HG03460 (cell line): ENCODE data around the gene EXOG.
A peak's percentile ranks its signal among the peaks of the same experiment; 100 is the strongest.

Source experiments
- ATAC-seq: cut with Tn5 transposase; IDR thresholded peaks from one replicate; pipeline ENCODE4 v1.9.1; 2021; ENCODE audit not compliant: unreplicated experiment

Gene EXOG

GRCh38 chr3:38472342-38472741 lies 23.8 kb upstream of the EXOG start:
- ATAC-seq, result no peak

DNA sequence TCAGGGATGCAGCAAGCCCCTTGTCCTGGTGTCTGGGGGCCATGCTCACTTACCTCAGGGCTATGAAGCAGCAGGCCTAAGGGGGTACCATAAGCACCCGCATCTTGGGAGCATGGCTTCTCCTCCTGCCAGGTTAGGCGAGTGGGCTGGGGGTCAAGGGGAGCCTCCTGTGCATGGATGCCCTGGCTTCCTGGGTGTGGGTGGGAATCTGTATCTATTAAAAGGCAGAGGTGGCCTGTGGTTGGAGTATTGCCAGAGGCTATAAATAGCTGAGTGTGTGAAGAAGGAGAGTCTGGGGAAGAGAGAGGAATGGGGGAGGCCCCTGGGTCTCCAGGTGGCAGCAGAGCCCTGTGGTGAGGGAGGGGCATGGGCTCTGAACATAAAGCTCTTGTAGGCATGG lies 22.9 kb upstream of the EXOG start:
- no peak for ATAC-seq

DNA sequence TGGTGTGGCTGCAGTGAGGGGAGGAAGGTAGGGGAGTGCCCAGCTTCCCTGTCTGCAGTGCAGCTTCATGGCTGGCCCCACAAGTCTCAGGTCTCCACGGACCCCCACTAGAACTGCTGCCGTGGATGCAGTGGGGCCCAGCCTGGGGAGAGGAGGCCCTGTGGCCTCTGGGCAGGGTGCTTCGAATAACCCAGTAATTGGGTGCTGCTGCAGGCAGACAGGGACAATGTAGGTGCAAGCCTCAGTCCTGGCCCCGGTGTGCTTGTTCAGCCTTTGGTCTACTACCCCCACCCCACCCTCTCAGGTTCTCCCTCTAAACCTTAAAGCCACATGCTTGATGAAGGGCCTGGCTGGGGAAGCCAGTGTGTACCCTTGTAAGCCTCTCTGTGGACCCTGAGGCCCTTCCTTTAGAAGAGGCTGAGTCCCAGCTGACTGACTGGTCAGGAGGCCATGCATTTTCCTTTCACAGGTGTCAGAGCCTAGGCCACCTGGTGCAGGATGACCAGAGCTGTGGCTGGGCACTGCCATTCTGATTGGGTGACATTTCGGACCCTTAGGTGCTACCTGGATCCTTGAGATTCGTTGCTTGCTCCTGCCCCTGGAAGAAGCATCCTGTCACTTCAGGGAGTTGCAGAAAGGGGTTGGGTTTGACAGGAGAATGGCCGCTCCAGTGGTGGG lies 21.1 kb upstream of the EXOG start:
- no peak for ATAC-seq

- no peak for ATAC-seq
Observed at GRCh38 chr3:38475716-38476115, 20.4 kb upstream of the EXOG start.

DNA sequence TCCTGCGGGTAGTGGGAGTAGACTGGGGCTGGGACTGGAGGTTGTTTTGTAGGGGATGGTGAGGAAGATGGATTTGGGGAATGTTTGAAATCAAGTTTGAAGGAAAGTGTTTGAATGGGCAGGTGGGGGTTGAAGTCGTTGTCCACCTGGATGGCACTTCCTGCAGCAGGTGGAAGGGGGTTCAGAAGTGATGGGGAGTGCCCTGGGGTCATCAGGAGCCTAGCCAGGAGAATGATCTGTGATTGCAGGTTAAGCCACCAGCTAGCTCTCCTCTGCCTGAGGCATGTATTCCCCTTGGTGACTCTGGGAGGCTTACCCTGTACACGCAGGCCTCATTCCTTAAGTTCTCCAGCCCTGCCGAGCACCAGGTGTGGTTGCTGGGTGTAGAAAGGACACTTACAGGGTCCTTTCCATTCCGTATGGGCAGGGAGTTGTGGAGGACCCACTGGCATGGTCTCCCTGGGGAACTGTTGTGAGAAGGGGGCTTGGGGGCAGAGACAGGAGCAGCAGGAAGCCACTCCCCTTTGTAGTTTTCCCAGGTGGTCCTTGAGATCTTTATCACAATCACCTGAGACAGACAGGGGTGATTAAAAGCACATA lies 19.9 kb upstream of the EXOG start:
- no peak for ATAC-seq

GRCh38 chr3:38477057-38477820 lies 18.9 kb upstream of the EXOG start:
- no peak for ATAC-seq

DNA sequence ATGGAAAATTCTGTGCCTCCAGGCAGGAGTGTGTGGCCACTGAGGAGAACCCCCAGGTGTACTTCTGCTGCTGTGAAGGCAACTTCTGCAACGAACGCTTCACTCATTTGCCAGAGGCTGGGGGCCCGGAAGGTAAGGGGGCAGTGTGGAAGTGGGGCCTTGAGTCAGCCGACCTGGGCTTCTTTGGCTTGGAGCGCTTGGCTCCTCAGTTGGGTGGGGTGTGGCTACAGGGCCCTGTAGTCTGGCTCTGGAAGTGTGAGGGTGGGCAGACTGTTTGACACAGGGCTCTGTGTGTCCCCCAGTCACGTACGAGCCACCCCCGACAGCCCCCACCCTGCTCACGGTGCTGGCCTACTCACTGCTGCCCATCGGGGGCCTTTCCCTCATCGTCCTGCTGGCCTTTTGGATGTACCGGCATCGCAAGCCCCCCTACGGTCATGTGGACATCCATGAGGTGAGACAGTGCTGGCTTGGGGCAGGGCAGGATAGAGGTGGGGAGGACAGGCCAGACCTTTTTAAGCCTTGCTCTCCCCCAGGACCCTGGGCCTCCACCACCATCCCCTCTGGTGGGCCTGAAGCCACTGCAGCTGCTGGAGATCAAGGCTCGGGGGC lies 18.2 kb upstream of the EXOG start:
- no peak for ATAC-seq

GRCh38 chr3:38478901-38479300 lies 17.2 kb upstream of the EXOG start:
- no peak for ATAC-seq

- peak; percentile 65 for ATAC-seq
Observed at GRCh38 chr3:38479431-38480092, 16.6 kb upstream of the EXOG start.

- no peak for ATAC-seq
Observed at GRCh38 chr3:38480093-38480445, 16.1 kb upstream of the EXOG start.

DNA sequence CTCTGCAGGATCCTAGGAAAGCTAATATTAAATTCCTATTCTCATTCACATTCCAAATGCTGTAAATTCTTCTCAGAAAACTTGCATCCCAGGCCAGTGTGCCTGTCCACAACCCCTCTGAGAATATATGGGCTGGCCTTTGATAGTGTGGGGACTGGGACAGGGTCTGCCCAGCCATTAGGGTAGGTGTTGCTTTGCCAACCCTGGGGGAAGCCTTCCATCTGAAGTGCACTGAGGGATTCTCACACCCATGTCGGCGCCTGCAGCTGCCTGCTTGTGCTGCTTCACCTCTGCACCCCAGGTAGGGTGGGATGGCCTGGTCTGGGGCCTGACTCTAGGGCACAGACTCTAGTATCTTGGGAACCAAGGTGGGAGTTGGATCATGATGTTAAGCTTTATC lies 15.2 kb upstream of the EXOG start:
- ATAC-seq, result no peak

DNA sequence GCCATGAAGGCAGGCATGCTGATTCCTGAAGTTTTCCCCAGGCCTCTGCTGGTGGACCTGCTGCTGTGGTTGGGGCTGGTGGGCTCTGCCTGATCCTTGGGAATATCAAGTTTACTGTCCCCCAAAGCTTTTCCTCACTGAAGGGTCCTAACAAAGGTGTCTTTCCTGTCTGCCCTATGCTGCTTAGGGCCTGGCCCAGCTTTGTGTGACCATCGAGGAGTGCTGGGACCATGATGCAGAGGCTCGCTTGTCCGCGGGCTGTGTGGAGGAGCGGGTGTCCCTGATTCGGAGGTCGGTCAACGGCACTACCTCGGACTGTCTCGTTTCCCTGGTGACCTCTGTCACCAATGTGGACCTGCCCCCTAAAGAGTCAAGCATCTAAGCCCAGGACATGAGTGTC lies 13.2 kb upstream of the EXOG start:
- ATAC-seq, result no peak

GRCh38 chr3:38487323-38487722 lies 8.8 kb upstream of the EXOG start:
- ATAC-seq, result peak; percentile 85

GRCh38 chr3:38488949-38489348 lies 7.2 kb upstream of the EXOG start:
- ATAC-seq, result no peak

DNA sequence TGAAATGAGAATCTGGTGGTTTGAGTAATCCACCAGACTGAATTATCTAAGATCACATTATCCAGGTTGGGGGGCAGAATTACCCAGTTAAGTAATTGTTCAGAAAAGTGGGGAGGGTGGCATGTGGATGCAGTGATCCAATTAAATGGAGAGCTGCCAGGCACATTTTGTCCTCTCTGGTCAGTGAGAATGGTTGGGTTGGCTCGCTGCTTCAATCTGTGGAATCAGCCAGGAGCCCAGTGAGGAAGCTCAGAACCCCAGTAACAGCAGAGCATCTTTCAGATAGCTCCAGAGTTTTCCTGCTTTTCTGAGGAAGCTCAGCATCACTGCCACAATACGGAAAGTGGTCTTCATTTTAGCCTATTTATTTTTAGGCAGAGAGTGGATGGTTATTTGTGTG lies 6.4 kb upstream of the EXOG start:
- ATAC-seq, result no peak

- no peak for ATAC-seq
Observed at GRCh38 chr3:38490281-38491030, 5.7 kb upstream of the EXOG start.

GRCh38 chr3:38491215-38491614 lies 4.9 kb upstream of the EXOG start:
- ATAC-seq, result no peak

DNA sequence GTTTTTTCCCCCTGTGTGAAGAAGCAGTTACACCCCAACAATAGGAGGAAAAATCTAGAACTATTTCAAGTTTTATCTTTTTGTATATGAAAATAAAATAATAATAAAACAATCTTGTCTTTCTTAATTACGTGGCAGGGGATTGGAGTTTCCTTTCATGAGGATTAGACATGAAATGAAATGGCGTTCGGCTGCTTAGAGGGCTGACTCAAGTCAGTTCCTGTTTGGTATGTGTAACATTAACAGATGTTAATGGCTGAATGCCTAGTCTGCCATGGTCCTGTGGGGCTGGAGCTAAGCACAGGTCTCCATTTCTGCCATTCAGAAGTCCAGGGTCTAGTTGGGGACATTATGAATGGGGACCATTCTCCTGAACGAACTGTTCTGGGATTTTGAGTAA lies 3.1 kb upstream of the EXOG start:
- ATAC-seq, result no peak

DNA sequence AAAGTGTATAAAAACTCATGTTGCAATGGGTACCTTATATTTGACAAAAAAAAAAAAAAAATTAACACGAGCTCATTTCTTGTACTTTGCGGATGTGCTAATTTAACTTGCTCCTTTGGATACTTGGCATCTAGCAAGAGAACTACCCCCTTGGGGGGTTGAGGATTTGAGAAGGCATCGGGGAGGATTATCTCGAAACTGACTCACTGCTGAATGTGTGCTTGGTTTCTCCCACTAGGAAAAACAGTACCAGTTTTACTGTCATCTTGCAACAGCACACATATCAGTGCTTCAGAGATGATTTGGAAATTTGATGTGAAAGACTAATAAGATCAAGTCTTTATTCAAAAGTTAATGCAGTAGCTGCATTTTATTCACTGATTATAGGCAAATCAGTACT lies 891 bp downstream of the EXOG start:
- ATAC-seq, result no peak

GRCh38 chr3:38500688-38501417 lies 4.7 kb downstream of the EXOG start:
- no peak for ATAC-seq
